Keratinocyte (primary cell): ENCODE data around the gene UGT3A1. TPM values are rescaled to one million over a fixed set of nuclear protein-coding genes. Genes with fewer than 3 reads are reported as not detected.

Experiments used
- DNase-seq: peaks from one replicate; pipeline ENCODE4 v3.0.0-alpha.2; 2011; ENCODE audit warnings: low read depth, missing footprints, low spot score
- FAIRE-seq: peaks from 2 replicates; lab custom pipeline; 2011; peaks lifted over from hg19 to GRCh38; lab: Jason Lieb, UNC
- H2AFZ ChIP-seq: 2 replicates; pipeline ENCODE4 v1.6.0; 2012; ENCODE audit warnings: low read length, control low read depth, inconsistent platforms; ENCODE audit not compliant: control insufficient read depth
- H3K27ac ChIP-seq: 2 replicates; pipeline ENCODE4 v1.5.1; 2011; ENCODE audit warnings: low read length; ENCODE audit not compliant: control insufficient read depth, insufficient read depth
- H3K27me3 ChIP-seq: 3 replicates; pipeline ENCODE4 v1.6.0; 2011; ENCODE audit warnings: low read length; ENCODE audit not compliant: control insufficient read depth, insufficient read depth; ENCODE audit errors: extremely low read depth
- H3K36me3 ChIP-seq, 2 experiments: 2 replicates in 1 of 2; 3 replicates in 1 of 2; pipeline ENCODE4 v1.5.1; 2011; ENCODE audit warnings: low read length in 2 of 2, mild to moderate bottlenecking in 1 of 2; ENCODE audit not compliant: control insufficient read depth in 2 of 2, insufficient read depth in 2 of 2; ENCODE audit errors: extremely low read depth in 1 of 2
- H3K4me1 ChIP-seq: 3 replicates; pipeline ENCODE4 v1.5.1; 2011; ENCODE audit warnings: low read length; ENCODE audit not compliant: control insufficient read depth, insufficient read depth; ENCODE audit errors: extremely low read depth
- H3K4me2 ChIP-seq: 3 replicates; pipeline ENCODE4 v1.6.0; 2011; ENCODE audit warnings: low read depth, low read length; ENCODE audit not compliant: control insufficient read depth, insufficient read depth; ENCODE audit errors: extremely low read depth
- H3K4me3 ChIP-seq, 3 experiments: fragments of 200-600 bp in 1 of 3; sonication (generic) in 1 of 3; 2 replicates in 2 of 3; 3 replicates in 1 of 3; pipeline ENCODE4 v1.5.1; 2011 to 2016; ENCODE audit warnings: low read length in 3 of 3, mild to moderate bottlenecking in 3 of 3, control low read depth in 2 of 3, inconsistent platforms in 1 of 3, low read depth in 1 of 3, mixed read lengths in 1 of 3, mixed run types in 1 of 3, moderate library complexity in 1 of 3; ENCODE audit not compliant: control insufficient read depth in 2 of 3, insufficient read depth in 2 of 3; ENCODE audit errors: extremely low read depth in 1 of 3
- H3K79me2 ChIP-seq: 2 replicates; pipeline ENCODE4 v1.6.0; 2012; ENCODE audit warnings: low read length; ENCODE audit not compliant: control insufficient read depth, insufficient read depth
- H3K9ac ChIP-seq: 3 replicates; pipeline ENCODE4 v1.6.0; 2011; ENCODE audit warnings: low read length; ENCODE audit not compliant: control insufficient read depth, insufficient read depth; ENCODE audit errors: extremely low read depth
- H3K9me1 ChIP-seq: 3 replicates; pipeline ENCODE4 v1.6.0; 2011; ENCODE audit warnings: low read length; ENCODE audit not compliant: control insufficient read depth, insufficient read depth; ENCODE audit errors: extremely low read depth
- H3K9me3 ChIP-seq: 2 replicates; pipeline ENCODE4 v1.5.1; 2012; ENCODE audit warnings: low read depth, low read length; ENCODE audit not compliant: control insufficient read depth
- H4K20me1 ChIP-seq: 3 replicates; pipeline ENCODE4 v1.6.0; 2011; ENCODE audit warnings: low read length; ENCODE audit not compliant: control insufficient read depth, insufficient read depth; ENCODE audit errors: extremely low read depth
- EZH2 ChIP-seq: IDR thresholded peaks from one replicate; pipeline ENCODE4 v1.6.1; 2012; ENCODE audit warnings: inconsistent platforms, mild to moderate bottlenecking, low read length, moderate library complexity
- dilution Hi-C: fragments of 300-500 bp; cut with MboI; formaldehyde crosslinking; loops from one replicate; pipeline ENCODE4 v1.7.0; 2020; ENCODE audit warnings: low sequenced_read_pairs; ENCODE audit not compliant: extremely low pct_ligation_motif_present
- polyA plus RNA-seq, 5 experiments: library from polyadenylated mRNA; depleted of rRNA in 3 of 5; stranded (reverse) in 3 of 5; stranded (forward) in 1 of 5; unstranded in 1 of 5; fragments of >200 nt; gene quantifications; 1 replicate in 1 of 5; 2 replicates in 3 of 5; 3 replicates in 1 of 5; pipeline versions ENCODE4 v1.2.1 to v1.2.3, GENCODE V29; 2011 to 2012; ENCODE audit warnings: missing spikeins in 2 of 5, low read depth in 1 of 5, low replicate concordance in 1 of 5
- TF ChIP-seq, protein P1 (sequence below), 3 experiments: IDR thresholded peaks in 1 of 3; conservative IDR thresholded peaks in 1 of 3; optimal IDR thresholded peaks in 1 of 3; 2 replicates in 2 of 3; 3 replicates in 1 of 3; pipeline versions ENCODE3 to v1.5.1; 2011; ENCODE audit warnings: low read length in 3 of 3, mild to moderate bottlenecking in 3 of 3, moderate library complexity in 2 of 3, control low read depth in 1 of 3, inconsistent platforms in 1 of 3; ENCODE audit not compliant: insufficient read depth in 2 of 3; ENCODE audit errors: extremely low read depth in 1 of 3

UGT3A1 gene
- polyA plus RNA-seq, 1 donor (not counting 4 experiments of a cell fraction or from before 2014, with no cell fraction given) = not detected

DNA sequence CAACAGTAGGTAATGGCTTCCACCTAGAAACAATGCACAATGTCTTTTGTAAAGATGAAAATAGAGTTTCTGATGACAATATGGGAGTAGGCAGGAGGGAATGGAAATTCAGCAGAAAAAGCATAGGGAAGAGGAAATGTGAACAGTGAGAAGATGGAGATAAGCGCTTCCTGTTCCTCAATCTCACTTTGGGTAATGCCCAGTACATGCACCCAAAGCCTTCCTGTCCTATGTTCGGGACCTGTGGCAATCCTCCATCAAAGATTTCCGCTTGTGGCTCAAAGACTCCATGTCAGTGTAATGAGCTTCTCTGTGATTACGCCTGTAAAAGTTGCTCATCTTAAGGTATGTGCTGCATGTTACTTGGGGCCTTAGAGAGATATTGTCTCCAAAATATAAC is 2.7 kb downstream of the UGT3A1 start:
- Histone ChIP-seq H3K36me3 (no peaks in the 10 kb centered on the region), H3K9me1 (no peaks in the 10 kb centered on the region), H3K27ac (no peak overlapping the region), H3K27me3 (peaks cover 12% of the 10 kb centered on the region), H3K79me2 (no peaks in the 10 kb centered on the region), H4K20me1 (no peaks in the 10 kb centered on the region), H2AFZ (no peak overlapping the region), H3K9me3 (no peaks in the 10 kb centered on the region), H3K4me2 (no peak overlapping the region), H3K4me3 (no peak overlapping the region), H3K4me1 (no peaks in the 10 kb centered on the region), H3K9ac (no peak overlapping the region)
- no peak for FAIRE-seq
- dilution Hi-C loops = no loop called here
- no peak for TF ChIP-seq EZH2
- TF ChIP-seq, protein P1, sequence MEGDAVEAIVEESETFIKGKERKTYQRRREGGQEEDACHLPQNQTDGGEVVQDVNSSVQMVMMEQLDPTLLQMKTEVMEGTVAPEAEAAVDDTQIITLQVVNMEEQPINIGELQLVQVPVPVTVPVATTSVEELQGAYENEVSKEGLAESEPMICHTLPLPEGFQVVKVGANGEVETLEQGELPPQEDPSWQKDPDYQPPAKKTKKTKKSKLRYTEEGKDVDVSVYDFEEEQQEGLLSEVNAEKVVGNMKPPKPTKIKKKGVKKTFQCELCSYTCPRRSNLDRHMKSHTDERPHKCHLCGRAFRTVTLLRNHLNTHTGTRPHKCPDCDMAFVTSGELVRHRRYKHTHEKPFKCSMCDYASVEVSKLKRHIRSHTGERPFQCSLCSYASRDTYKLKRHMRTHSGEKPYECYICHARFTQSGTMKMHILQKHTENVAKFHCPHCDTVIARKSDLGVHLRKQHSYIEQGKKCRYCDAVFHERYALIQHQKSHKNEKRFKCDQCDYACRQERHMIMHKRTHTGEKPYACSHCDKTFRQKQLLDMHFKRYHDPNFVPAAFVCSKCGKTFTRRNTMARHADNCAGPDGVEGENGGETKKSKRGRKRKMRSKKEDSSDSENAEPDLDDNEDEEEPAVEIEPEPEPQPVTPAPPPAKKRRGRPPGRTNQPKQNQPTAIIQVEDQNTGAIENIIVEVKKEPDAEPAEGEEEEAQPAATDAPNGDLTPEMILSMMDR (optimal IDR thresholded peaks at IDR 0.05 in 1 of 3, IDR thresholded peaks at IDR 0.05 in 1 of 3, conservative IDR thresholded peaks at IDR 0.05 in 1 of 3; ENCODE audit: extremely low read depth in 1 of 3, insufficient read depth in 2 of 3, low read length in 3 of 3) = no peak
- no peak for DNase-seq

DNA sequence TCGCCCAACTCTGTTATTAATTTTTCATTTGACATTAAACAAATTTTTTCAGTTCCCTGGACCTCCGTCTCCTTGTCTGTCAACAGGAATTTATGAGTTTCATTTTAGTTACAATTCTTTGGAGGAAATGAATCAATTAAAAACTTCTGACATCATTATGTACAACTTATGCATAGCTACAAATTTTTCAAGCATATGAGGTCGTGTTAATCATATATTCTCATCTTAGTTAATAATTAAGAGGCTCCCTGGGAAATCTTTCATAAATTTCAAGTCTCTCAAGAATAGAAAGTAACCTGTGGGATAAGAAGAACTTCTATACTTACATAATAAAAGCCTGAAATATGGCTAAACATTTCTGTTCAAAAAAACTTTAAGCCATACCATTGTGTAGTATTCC is 3.4 kb downstream of the UGT3A1 start:
- no peak overlapping the region for H2AFZ ChIP-seq
- H3K36me3 ChIP-seq = no peaks in the 10 kb centered on the region
- no peak overlapping the region for H3K4me2 ChIP-seq
- no peaks in the 10 kb centered on the region for H3K4me1 ChIP-seq
- dilution Hi-C loops = no loop called here
- no peak overlapping the region for H3K4me3 ChIP-seq
- H3K9me1 ChIP-seq = no peaks in the 10 kb centered on the region
- no peaks in the 10 kb centered on the region for H3K79me2 ChIP-seq
- DNase-seq (no peak), FAIRE-seq (no peak)
- no peak overlapping the region for H3K9ac ChIP-seq
- TF ChIP-seq, protein P1 (optimal IDR thresholded peaks at IDR 0.05 in 1 of 3, IDR thresholded peaks at IDR 0.05 in 1 of 3, conservative IDR thresholded peaks at IDR 0.05 in 1 of 3; ENCODE audit: extremely low read depth in 1 of 3, insufficient read depth in 2 of 3, low read length in 3 of 3) = no peak
- TF ChIP-seq EZH2 = no peak
- H3K27me3 ChIP-seq = peaks cover 12% of the 10 kb centered on the region
- H3K27ac ChIP-seq = no peak overlapping the region
- H3K9me3 ChIP-seq = no peaks in the 10 kb centered on the region
- H4K20me1 ChIP-seq = no peaks in the 10 kb centered on the region
